ENCODE results near the gene WIPF3.

The WIPF3 gene

DNA sequence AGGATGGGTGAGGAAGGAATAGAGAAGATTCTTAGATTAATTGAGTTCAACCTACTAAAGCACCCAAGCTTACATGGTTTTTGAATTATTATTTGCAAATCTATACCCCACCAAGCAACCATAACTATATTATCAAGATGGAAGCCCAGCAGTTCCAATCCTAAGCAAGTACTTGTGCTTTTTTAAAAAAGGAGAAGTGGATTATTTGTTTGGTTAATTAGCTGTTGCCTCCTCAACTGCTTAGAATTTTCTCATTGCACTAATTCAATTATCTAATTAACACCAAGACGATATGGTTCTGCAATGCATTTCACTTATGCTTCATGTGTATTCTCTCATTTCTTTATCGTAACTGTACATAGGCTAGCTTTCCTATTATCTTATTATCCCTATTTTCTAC lies 27.3 kb upstream of the WIPF3 start:
- TF ChIP-seq, protein P1, sequence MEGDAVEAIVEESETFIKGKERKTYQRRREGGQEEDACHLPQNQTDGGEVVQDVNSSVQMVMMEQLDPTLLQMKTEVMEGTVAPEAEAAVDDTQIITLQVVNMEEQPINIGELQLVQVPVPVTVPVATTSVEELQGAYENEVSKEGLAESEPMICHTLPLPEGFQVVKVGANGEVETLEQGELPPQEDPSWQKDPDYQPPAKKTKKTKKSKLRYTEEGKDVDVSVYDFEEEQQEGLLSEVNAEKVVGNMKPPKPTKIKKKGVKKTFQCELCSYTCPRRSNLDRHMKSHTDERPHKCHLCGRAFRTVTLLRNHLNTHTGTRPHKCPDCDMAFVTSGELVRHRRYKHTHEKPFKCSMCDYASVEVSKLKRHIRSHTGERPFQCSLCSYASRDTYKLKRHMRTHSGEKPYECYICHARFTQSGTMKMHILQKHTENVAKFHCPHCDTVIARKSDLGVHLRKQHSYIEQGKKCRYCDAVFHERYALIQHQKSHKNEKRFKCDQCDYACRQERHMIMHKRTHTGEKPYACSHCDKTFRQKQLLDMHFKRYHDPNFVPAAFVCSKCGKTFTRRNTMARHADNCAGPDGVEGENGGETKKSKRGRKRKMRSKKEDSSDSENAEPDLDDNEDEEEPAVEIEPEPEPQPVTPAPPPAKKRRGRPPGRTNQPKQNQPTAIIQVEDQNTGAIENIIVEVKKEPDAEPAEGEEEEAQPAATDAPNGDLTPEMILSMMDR (IDR thresholded peaks at IDR 0.05; ENCODE audit: low read depth, low read length), result no peak
- no peak for DNase-seq (ENCODE audit: low read depth, low spot score)
- in situ Hi-C loops (cut with HindIII; ENCODE audit: low sequenced_read_pairs), result no loop called here

DNA sequence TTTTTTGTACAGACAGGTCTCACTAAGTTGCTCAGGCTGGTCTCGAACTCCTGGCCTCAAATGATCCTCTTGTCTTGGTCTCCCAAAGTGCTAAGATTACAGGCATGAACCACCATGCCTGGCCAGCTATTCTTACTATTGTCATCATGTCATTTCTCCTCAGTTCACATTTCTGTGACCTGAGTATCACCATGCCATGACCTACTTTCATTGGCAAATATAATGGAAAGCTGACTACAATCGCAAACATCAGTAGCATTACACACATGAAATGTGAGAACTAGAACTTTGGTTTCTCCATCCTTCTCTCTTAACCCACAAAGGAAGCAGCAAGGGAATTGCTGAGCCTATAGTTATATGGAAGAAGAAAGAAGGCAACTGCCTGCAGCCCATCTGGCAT lies 26.0 kb upstream of the WIPF3 start:
- TF ChIP-seq, protein P1 (IDR thresholded peaks at IDR 0.05; ENCODE audit: low read depth, low read length), result no peak
- H3K4me3 ChIP-seq (ENCODE audit: low read depth, low read length), result no peak overlapping the region
- in situ Hi-C loops (cut with HindIII; ENCODE audit: low sequenced_read_pairs), result no loop called here
- no peak for DNase-seq (ENCODE audit: low read depth, low spot score)

More for the DNA sequence above, 27.3 kb upstream of the WIPF3 start:
- no peak overlapping the region for H3K4me3 ChIP-seq (ENCODE audit: low read depth, low read length)

GRCh38 chr7:29783671-29784070 lies 22.6 kb upstream of the WIPF3 start:
- DNase-seq (ENCODE audit: low read depth, low spot score), result no peak
- in situ Hi-C loops (cut with HindIII; ENCODE audit: low sequenced_read_pairs), result no loop called here
- no peak overlapping the region for H3K4me3 ChIP-seq (ENCODE audit: low read depth, low read length)
- TF ChIP-seq, protein P1 (IDR thresholded peaks at IDR 0.05; ENCODE audit: low read depth, low read length), result no peak

DNA sequence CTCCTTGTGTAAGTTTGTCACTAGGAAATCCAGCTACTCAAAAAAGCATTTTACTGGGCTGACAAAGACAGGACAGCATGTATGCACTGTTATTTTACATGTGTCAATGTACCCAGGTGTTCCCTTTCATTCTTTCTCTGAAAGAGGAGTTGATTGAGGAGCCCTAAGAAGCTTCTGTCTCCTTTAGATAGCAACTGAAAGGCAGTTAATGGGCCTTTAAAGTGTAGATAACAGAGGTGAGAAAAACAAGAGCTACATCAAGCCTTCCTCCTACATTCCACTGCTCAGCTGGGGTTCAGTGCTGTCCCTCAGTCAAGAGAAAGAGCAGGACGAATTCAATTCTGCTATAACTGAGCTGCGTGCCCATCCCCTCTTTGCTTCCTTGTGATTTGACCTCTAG lies 12.8 kb upstream of the WIPF3 start:
- no peak overlapping the region for H3K4me3 ChIP-seq (ENCODE audit: low read depth, low read length)
- TF ChIP-seq, protein P1 (IDR thresholded peaks at IDR 0.05; ENCODE audit: low read depth, low read length), result no peak
- in situ Hi-C loops (cut with HindIII; ENCODE audit: low sequenced_read_pairs), result no loop called here
- no peak for DNase-seq (ENCODE audit: low read depth, low spot score)

DNA sequence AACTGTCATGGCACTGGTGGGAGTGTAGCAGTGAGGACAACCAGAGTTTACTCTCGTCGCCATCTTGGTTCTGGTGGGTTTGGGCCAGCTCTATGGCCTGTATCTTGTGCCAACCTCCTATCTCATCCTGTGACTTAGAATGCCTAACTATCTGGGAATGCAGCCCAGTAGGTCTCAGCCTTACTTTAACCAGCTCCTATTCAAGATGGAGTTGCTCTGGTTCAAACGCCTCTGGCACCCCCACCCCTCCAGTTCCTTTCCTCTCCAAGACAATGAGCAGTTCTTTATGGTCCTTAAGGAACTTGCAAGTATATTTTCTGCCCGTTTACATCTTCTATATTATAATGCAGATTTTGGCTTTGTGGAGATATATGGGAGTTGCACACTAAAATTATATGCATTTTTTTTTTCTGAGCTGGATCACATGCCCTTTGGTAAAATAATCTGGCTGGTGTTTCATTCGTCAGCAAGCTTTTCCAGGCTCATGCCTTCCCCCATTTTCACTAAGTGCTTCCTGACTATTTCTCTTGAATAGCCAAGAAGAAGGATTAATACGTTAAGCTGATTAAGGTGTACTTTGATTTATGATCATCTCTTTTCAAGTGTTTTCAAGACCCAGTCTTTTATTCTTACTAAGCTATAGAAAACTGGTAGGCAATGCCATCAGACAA lies 11.2 kb upstream of the WIPF3 start:
- in situ Hi-C loops (cut with HindIII; ENCODE audit: low sequenced_read_pairs), result no loop called here
- no peak overlapping the region for H3K4me3 ChIP-seq (ENCODE audit: low read depth, low read length)
- DNase-seq (ENCODE audit: low read depth, low spot score), result no peak
- TF ChIP-seq, protein P1 (IDR thresholded peaks at IDR 0.05; ENCODE audit: low read depth, low read length), result no peak

GRCh38 chr7:29795696-29796580 lies 10.4 kb upstream of the WIPF3 start:
- no peak for DNase-seq (ENCODE audit: low read depth, low spot score)
- no peak overlapping the region for H3K4me3 ChIP-seq (ENCODE audit: low read depth, low read length)
- in situ Hi-C loops (cut with HindIII; ENCODE audit: low sequenced_read_pairs), result no loop called here
- TF ChIP-seq, protein P1 (IDR thresholded peaks at IDR 0.05; ENCODE audit: low read depth, low read length), result no peak
